HCT116 (cell line): Measurements from ENCODE around the gene CERS4. TPM values are rescaled to one million over a fixed set of nuclear protein-coding genes. Genes with fewer than 3 reads are reported as not detected.

Source experiments
- ATAC-seq: fragments of 200-7000 bp; cut with Tn5 transposase; 2 replicates; pipeline ENCODE4 v1.9.1; 2020; ENCODE audit warnings: mild to moderate bottlenecking, moderate library complexity
- BruUV-seq: library from RNA; stranded (reverse); fragments of 400-500 nt; replicated peaks from 2 replicates; lab custom pipeline; 2021; lab: Mats Ljungman, UMichigan
- CTCF ChIA-PET: fragments of 300-600 bp; sonication (Branson Sonifier 250); formaldehyde crosslinking; loops from one replicate; lab custom pipeline; 2021; ENCODE audit warnings: antibody characterized with exemption; lab: Charles Lee
- POLR2A ChIA-PET: fragments of 300-600, 350-600 bp; sonication (Branson Sonifier 250); formaldehyde crosslinking; loops from one replicate; lab custom pipeline; 2021; ENCODE audit warnings: antibody characterized with exemption; lab: Charles Lee
- RAD21 ChIA-PET, 2 experiments: fragments of 300-600 bp; sonication (Branson Sonifier 250); formaldehyde crosslinking; loops; one replicate each; lab custom pipeline; 2023; ENCODE audit warnings: low total read pairs in 2 of 2; ENCODE audit not compliant: uncharacterized antibody in 2 of 2, unreplicated experiment in 2 of 2, low non-redundant PET in 1 of 2; lab: Charles Lee
- DNase-seq: peaks from one replicate; pipeline ENCODE4 v3.0.0-alpha.2; 2010; ENCODE audit warnings: low read depth, low spot score
- H2AFZ ChIP-seq: fragments of 200-600 bp; shearing (Covaris generic), sonication (generic); 2 replicates; pipeline ENCODE4 v1.6.1; 2017; ENCODE audit warnings: low read depth, mixed run types, mixed read lengths, antibody characterized with exemption, low read length; ENCODE audit not compliant: poor library complexity, severe bottlenecking
- H3K27ac ChIP-seq: 2 replicates; pipeline ENCODE4 v1.5.1; 2012; ENCODE audit warnings: low read depth, low read length
- H3K27me3 ChIP-seq: fragments of 200-600 bp; sonication (generic); 2 replicates; pipeline ENCODE4 v1.6.1; 2016; ENCODE audit warnings: mixed run types, low read length, mixed read lengths; ENCODE audit not compliant: insufficient read depth
- H3K36me3 ChIP-seq, 2 experiments: fragments of 200-500 bp in 1 of 2; fragments of 200-600 bp in 1 of 2; sonication (Bioruptor generic) in 1 of 2; sonication (generic) in 1 of 2; 2 replicates each; pipeline versions ENCODE4 v1.5.1 to v1.6.1; 2014 to 2016; ENCODE audit warnings: low read length in 2 of 2, inconsistent platforms in 1 of 2, mixed read lengths in 1 of 2, mixed run types in 1 of 2; ENCODE audit not compliant: insufficient read depth in 2 of 2, control insufficient read depth in 1 of 2
- H3K4me1 ChIP-seq, 2 experiments: fragments of 200-600 bp in 1 of 2; sonication (generic) in 1 of 2; 2 replicates each; pipeline versions ENCODE4 v1.5.1 to v1.6.1; 2012 to 2017; ENCODE audit warnings: low read length in 2 of 2, inconsistent platforms in 1 of 2, mild to moderate bottlenecking in 1 of 2, mixed read lengths in 1 of 2, mixed run types in 1 of 2, moderate library complexity in 1 of 2; ENCODE audit not compliant: insufficient read depth in 2 of 2, control insufficient read depth in 1 of 2
- H3K4me2 ChIP-seq: fragments of 200-600 bp; sonication (generic); 2 replicates; pipeline ENCODE4 v1.6.1; 2017; ENCODE audit warnings: mixed run types, low read length, mixed read lengths
- H3K4me3 ChIP-seq, 2 experiments: fragments of 200-600 bp in 1 of 2; sonication (generic) in 1 of 2; replicated peaks in 1 of 2; 2 replicates each; pipeline ENCODE4 v1.5.1; 2011 to 2016; ENCODE audit warnings: low read length in 2 of 2, control low read depth in 1 of 2, low read depth in 1 of 2, mild to moderate bottlenecking in 1 of 2, mixed read lengths in 1 of 2, mixed run types in 1 of 2
- H3K79me2 ChIP-seq: fragments of 200-600 bp; sonication (generic); 2 replicates; pipeline ENCODE4 v1.6.1; 2017; ENCODE audit warnings: mild to moderate bottlenecking, mixed run types, low read length, moderate library complexity, mixed read lengths; ENCODE audit not compliant: insufficient read depth
- H3K9ac ChIP-seq: fragments of 200-600 bp; sonication (generic); 2 replicates; pipeline ENCODE4 v1.6.1; 2016; ENCODE audit warnings: low read length, mixed read lengths
- H3K9me2 ChIP-seq: fragments of 200-600 bp; sonication (generic), shearing (Covaris generic); 2 replicates; pipeline ENCODE4 v1.6.1; 2017; ENCODE audit warnings: mixed run types, mild to moderate bottlenecking, moderate library complexity; ENCODE audit not compliant: insufficient read depth
- H3K9me3 ChIP-seq, 2 experiments: fragments of 200-500 bp in 1 of 2; fragments of 200-600 bp in 1 of 2; sonication (Bioruptor generic) in 1 of 2; sonication (generic) in 1 of 2; 2 replicates each; pipeline ENCODE4 v1.6.1; 2014 to 2017; ENCODE audit warnings: low read length in 2 of 2, mixed read lengths in 2 of 2, inconsistent platforms in 1 of 2, low read depth in 1 of 2, mild to moderate bottlenecking in 1 of 2, mixed run types in 1 of 2, moderate library complexity in 1 of 2; ENCODE audit not compliant: control insufficient read depth in 1 of 2, insufficient read depth in 1 of 2
- H4K20me1 ChIP-seq: fragments of 200-600 bp; sonication (generic), shearing (Covaris generic); 2 replicates; pipeline ENCODE4 v1.6.1; 2017; ENCODE audit warnings: mixed run types, mild to moderate bottlenecking, moderate library complexity; ENCODE audit not compliant: insufficient read depth
- EGR1 ChIP-seq: IDR thresholded peaks from 2 replicates; pipeline ENCODE4 v1.6.1; 2012; ENCODE audit warnings: low read depth
- EZH2 ChIP-seq: fragments of 200-600 bp; sonication (generic); IDR thresholded peaks from 2 replicates; pipeline ENCODE4 v1.6.1; 2017; ENCODE audit warnings: antibody characterized with exemption, mixed run types
- EZH2phosphoT487 ChIP-seq: fragments of 200-600 bp; IDR thresholded peaks from 2 replicates; pipeline ENCODE4 v1.6.1; 2018; ENCODE audit warnings: antibody characterized with exemption, borderline replicate concordance
- FOSL1 ChIP-seq: IDR thresholded peaks from 2 replicates; pipeline ENCODE4 v1.6.1; 2012; ENCODE audit warnings: low read depth
- JUND ChIP-seq: IDR thresholded peaks from 2 replicates; pipeline ENCODE4 v1.6.1; 2012
- POLR2A ChIP-seq: IDR thresholded peaks from 2 replicates; pipeline ENCODE4 v1.7.0; 2011; ENCODE audit warnings: borderline replicate concordance; ENCODE audit not compliant: insufficient read depth, insufficient read length; ENCODE audit errors: extremely low read depth
- RAD21 ChIP-seq: IDR thresholded peaks from 2 replicates; pipeline ENCODE4 v1.6.1; 2012; ENCODE audit warnings: low read depth, mild to moderate bottlenecking
- SRF ChIP-seq: IDR thresholded peaks from 2 replicates; pipeline ENCODE4 v1.6.1; 2012; ENCODE audit warnings: low read depth
- YY1 ChIP-seq: IDR thresholded peaks from 2 replicates; pipeline ENCODE4 v1.6.1; 2011; ENCODE audit warnings: low read length, low read depth, moderate library complexity, mild to moderate bottlenecking; ENCODE audit not compliant: insufficient replicate concordance; ENCODE audit errors: extremely low read depth
- ZFX ChIP-seq: fragments of 450-650 bp; IDR thresholded peaks from 2 replicates; pipeline ENCODE4 v1.6.1; 2017
- ZNF274 ChIP-seq: fragments of 200-500 bp; sonication (Bioruptor generic); IDR thresholded peaks from 2 replicates; pipeline ENCODE4 v1.6.1; 2014; ENCODE audit warnings: mild to moderate bottlenecking, low read depth, low read length, inconsistent platforms
- intact Hi-C: fragments of 100-400 bp; cut with micrococcal nuclease; formaldehyde crosslinking; loops from 2 replicates; pipeline ENCODE4 v1.10.0; 2022
- total RNA-seq: library from RNA; stranded (reverse); gene quantifications from one replicate; pipeline ENCODE4 v1.2.1, GENCODE V29; 2021; ENCODE audit not compliant: unreplicated experiment
- TF ChIP-seq, protein P1 (sequence below): IDR thresholded peaks from 2 replicates; pipeline ENCODE4 v1.6.1; 2012
- TF ChIP-seq, protein P2 (sequence below): IDR thresholded peaks from 2 replicates; pipeline ENCODE4 v1.6.1; 2011; ENCODE audit warnings: mild to moderate bottlenecking, low read length, moderate library complexity; ENCODE audit not compliant: insufficient replicate concordance; ENCODE audit errors: extremely low read depth
- TF ChIP-seq, protein P3 (sequence below), 3 experiments: fragments of 200-600 bp in 1 of 3; sonication (generic) in 1 of 3; IDR thresholded peaks in 2 of 3; conservative IDR thresholded peaks in 1 of 3; 2 replicates each; pipeline ENCODE4 v1.5.1; 2012 to 2017; ENCODE audit warnings: low read depth in 2 of 3, low read length in 2 of 3, antibody characterized with exemption in 1 of 3, borderline replicate concordance in 1 of 3, control low read depth in 1 of 3, mild to moderate bottlenecking in 1 of 3, mixed read lengths in 1 of 3, mixed run types in 1 of 3, moderate library complexity in 1 of 3; ENCODE audit not compliant: insufficient read depth in 1 of 3

CERS4 gene
- total RNA-seq, 1 experiment from 2014 or later = 26.0 TPM

DNA sequence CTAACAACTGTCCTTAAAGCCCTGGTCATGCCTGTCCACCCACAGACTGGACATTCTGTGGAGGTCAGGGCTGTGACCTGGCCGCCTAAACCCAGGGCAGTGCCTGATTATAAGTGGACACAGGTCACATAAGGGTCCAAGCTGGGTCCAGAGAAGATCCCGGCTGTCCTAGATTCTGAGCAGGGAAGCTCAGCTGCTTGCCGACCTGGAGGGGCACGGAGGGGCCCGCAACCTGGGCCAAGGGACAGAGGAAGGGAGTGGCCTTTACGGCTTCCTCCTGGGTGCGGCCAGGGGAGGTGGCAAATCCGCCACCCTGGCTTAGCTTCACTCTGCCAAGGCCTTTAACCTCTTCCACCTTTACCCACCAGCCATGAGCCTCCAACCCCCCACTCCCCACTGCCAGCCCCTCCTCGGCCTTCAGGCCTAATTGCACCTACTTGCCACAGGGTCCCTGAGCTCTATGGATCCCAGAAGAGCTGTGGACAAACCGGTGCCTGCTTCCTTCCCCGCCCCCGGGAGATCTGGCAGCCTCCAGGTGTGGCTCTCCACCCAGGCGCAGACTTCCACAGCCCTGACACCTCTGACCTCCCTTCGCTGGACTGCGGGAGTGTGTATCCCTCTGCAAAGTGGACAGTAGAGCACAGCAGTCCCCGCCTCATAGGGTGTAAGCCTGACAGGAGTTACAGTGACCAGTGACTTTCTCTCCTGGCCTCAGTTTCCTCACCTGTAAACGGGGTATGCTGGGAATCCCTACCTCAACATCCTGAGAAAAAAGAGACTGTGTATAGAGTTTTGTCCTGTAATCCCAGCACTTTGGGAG is 97.3 kb downstream of the CERS4 start:
- Histone ChIP-seq H2AFZ (no peak overlapping the region), H3K27me3 (no peaks in the 10 kb centered on the region), H3K4me3 (peak overlapping the region; percentile 76 to 77), H3K4me1 (peaks cover 24 to 70% of the 10 kb centered on the region in 2 experiments), H3K36me3 (peaks cover 7 to 11% of the 10 kb centered on the region in 2 experiments; a peak in 3 of 4 replicates), H3K79me2 (peaks cover 32% of the 10 kb centered on the region), H3K27ac (peak overlapping the region; percentile 86), H4K20me1 (no peaks in the 10 kb centered on the region), H3K4me2 (peak overlapping the region; percentile 94), H3K9me2 (no peaks in the 10 kb centered on the region), H3K9me3 (no peaks in the 10 kb centered on the region), H3K9ac (peak overlapping the region; percentile 87)
- no peak for TF ChIP-seq RAD21
- TF ChIP-seq, protein P1, sequence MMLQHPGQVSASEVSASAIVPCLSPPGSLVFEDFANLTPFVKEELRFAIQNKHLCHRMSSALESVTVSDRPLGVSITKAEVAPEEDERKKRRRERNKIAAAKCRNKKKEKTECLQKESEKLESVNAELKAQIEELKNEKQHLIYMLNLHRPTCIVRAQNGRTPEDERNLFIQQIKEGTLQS = no peak
- no peak for TF ChIP-seq JUND
- TF ChIP-seq, protein P2, sequence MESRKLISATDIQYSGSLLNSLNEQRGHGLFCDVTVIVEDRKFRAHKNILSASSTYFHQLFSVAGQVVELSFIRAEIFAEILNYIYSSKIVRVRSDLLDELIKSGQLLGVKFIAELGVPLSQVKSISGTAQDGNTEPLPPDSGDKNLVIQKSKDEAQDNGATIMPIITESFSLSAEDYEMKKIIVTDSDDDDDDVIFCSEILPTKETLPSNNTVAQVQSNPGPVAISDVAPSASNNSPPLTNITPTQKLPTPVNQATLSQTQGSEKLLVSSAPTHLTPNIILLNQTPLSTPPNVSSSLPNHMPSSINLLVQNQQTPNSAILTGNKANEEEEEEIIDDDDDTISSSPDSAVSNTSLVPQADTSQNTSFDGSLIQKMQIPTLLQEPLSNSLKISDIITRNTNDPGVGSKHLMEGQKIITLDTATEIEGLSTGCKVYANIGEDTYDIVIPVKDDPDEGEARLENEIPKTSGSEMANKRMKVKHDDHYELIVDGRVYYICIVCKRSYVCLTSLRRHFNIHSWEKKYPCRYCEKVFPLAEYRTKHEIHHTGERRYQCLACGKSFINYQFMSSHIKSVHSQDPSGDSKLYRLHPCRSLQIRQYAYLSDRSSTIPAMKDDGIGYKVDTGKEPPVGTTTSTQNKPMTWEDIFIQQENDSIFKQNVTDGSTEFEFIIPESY = no peak
- TF ChIP-seq EZH2phosphoT487 = no peak
- no peak for TF ChIP-seq EGR1
- no peak for TF ChIP-seq FOSL1
- no peak for TF ChIP-seq ZFX
- TF ChIP-seq EZH2 = no peak
- no peak for TF ChIP-seq POLR2A
- TF ChIP-seq, protein P3, sequence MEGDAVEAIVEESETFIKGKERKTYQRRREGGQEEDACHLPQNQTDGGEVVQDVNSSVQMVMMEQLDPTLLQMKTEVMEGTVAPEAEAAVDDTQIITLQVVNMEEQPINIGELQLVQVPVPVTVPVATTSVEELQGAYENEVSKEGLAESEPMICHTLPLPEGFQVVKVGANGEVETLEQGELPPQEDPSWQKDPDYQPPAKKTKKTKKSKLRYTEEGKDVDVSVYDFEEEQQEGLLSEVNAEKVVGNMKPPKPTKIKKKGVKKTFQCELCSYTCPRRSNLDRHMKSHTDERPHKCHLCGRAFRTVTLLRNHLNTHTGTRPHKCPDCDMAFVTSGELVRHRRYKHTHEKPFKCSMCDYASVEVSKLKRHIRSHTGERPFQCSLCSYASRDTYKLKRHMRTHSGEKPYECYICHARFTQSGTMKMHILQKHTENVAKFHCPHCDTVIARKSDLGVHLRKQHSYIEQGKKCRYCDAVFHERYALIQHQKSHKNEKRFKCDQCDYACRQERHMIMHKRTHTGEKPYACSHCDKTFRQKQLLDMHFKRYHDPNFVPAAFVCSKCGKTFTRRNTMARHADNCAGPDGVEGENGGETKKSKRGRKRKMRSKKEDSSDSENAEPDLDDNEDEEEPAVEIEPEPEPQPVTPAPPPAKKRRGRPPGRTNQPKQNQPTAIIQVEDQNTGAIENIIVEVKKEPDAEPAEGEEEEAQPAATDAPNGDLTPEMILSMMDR (IDR thresholded peaks at IDR 0.05 in 2 of 3, conservative IDR thresholded peaks at IDR 0.05 in 1 of 3; ENCODE audit: borderline replicate concordance in 1 of 3, insufficient read depth in 1 of 3, low read depth in 2 of 3, low read length in 2 of 3) = no peak
- TF ChIP-seq SRF = no peak
- TF ChIP-seq YY1 = no peak
- no peak for TF ChIP-seq ZNF274
- intact Hi-C loops = no loop called here
- DNase-seq (no peak), ATAC-seq (no peak)
- RAD21 ChIA-PET = no interaction called here
- POLR2A ChIA-PET = interaction anchor here (0.7 to 1.3 kb wide), 2 partner anchors 13 to 363 kb away, joined by 3 read pairs; no protein-coding TSS in a partner anchor
- BruUV-seq = TSS peak; percentile 53
- CTCF ChIA-PET = no interaction called here
